K562 (cell line): ENCODE results near the gene PRRC2B. TPM values are rescaled to one million over a fixed set of nuclear protein-coding genes. Genes with fewer than 3 reads are reported as not detected.

Source experiments
- ATAC-seq: fragments of 200-7000 bp; cut with Tn5 transposase; 3 replicates; pipeline ENCODE4 v1.9.1; 2020; ENCODE audit warnings: moderate library complexity
- BruUV-seq: library from RNA; stranded (reverse); fragments of 400-500 nt; replicated peaks from 2 replicates; lab custom pipeline; 2021; lab: Mats Ljungman, UMichigan
- CTCF ChIA-PET: fragments of 300-600 bp; formaldehyde crosslinking; extraction: SDS; loops from one replicate; lab custom pipeline; 2021; ENCODE audit warnings: low intra/inter-chr PET ratio; lab: Yijun Ruan, JAX
- POLR2A ChIA-PET: fragments of 300-600, 350-650 bp; sonication (Branson Sonifier 250); formaldehyde crosslinking; extraction: SDS; loops from one replicate; lab custom pipeline; 2021; ENCODE audit warnings: antibody characterized with exemption, inconsistent platforms; lab: Yijun Ruan, JAX
- DNase-seq, 4 experiments: peaks; one replicate each; pipeline versions ENCODE4 v3.0.0 to v3.0.0-alpha.2; 2011 to 2018; ENCODE audit warnings: low spot score in 3 of 4, mixed read lengths in 3 of 4; ENCODE audit errors: extremely low read depth in 1 of 4
- FAIRE-seq: peaks from 2 replicates; lab custom pipeline; 2011; peaks lifted over from hg19 to GRCh38; lab: Jason Lieb, UNC
- H2AFZ ChIP-seq: 2 replicates; pipeline ENCODE4 v1.6.0; 2011; ENCODE audit warnings: low read depth, low read length, control low read depth, inconsistent platforms
- H3K27ac ChIP-seq: fragments of 200-600 bp; 3 replicates; pipeline ENCODE4 v1.8.0; 2011; ENCODE audit warnings: low read depth, mild to moderate bottlenecking, control low read depth, inconsistent platforms, low read length, moderate library complexity, mixed read lengths; ENCODE audit errors: extremely low read depth
- H3K27me3 ChIP-seq, 2 experiments: fragments of 300-600 bp in 1 of 2; 2 replicates in 1 of 2; 3 replicates in 1 of 2; pipeline versions ENCODE4 v1.6.0 to v1.8.0; 2011; ENCODE audit warnings: inconsistent platforms in 2 of 2, low read length in 2 of 2, mild to moderate bottlenecking in 1 of 2, mixed read lengths in 1 of 2, moderate library complexity in 1 of 2; ENCODE audit not compliant: control insufficient read depth in 2 of 2, insufficient read depth in 2 of 2
- H3K36me3 ChIP-seq: fragments of 300-600 bp; 3 replicates; pipeline ENCODE4 v1.8.0; 2011; ENCODE audit warnings: mild to moderate bottlenecking, low read length, inconsistent platforms; ENCODE audit not compliant: control insufficient read depth, insufficient read depth
- H3K4me1 ChIP-seq, 2 experiments: fragments of 200-600 bp in 1 of 2; replicated peaks in 1 of 2; 2 replicates in 1 of 2; 3 replicates in 1 of 2; pipeline versions ENCODE4 v1.5.1 to v1.8.0; 2011; ENCODE audit warnings: inconsistent platforms in 2 of 2, low read length in 2 of 2, mild to moderate bottlenecking in 1 of 2, mixed read lengths in 1 of 2, moderate library complexity in 1 of 2; ENCODE audit not compliant: control insufficient read depth in 2 of 2, insufficient read depth in 2 of 2
- H3K4me2 ChIP-seq: 2 replicates; pipeline ENCODE4 v1.6.1; 2011; ENCODE audit warnings: low read length, control low read depth, inconsistent platforms, mixed read lengths; ENCODE audit not compliant: insufficient read depth
- H3K4me3 ChIP-seq: fragments of 200-600 bp; sonication (generic), shearing (Covaris generic); 2 replicates; pipeline ENCODE4 v1.5.1; 2016; ENCODE audit warnings: control low read depth, inconsistent platforms
- H3K79me2 ChIP-seq: fragments of 200-600 bp; 3 replicates; pipeline ENCODE4 v1.8.0; 2011; ENCODE audit warnings: low read length, inconsistent platforms; ENCODE audit not compliant: control insufficient read depth, insufficient read depth
- H3K9ac ChIP-seq, 2 experiments: 2 replicates each; pipeline versions ENCODE4 v1.6.0 to v1.6.1; 2011; ENCODE audit warnings: low read depth in 2 of 2, low read length in 2 of 2, control low read depth in 1 of 2, inconsistent platforms in 1 of 2, mild to moderate bottlenecking in 1 of 2, mixed read lengths in 1 of 2; ENCODE audit not compliant: insufficient read depth in 1 of 2
- H3K9me1 ChIP-seq: one replicate; pipeline ENCODE4 v1.6.0; 2011; ENCODE audit warnings: inconsistent platforms, mild to moderate bottlenecking, low read length, moderate library complexity; ENCODE audit not compliant: control insufficient read depth, insufficient read depth
- H3K9me3 ChIP-seq: replicated peaks from 2 replicates; pipeline ENCODE4 v1.5.1; 2011; ENCODE audit warnings: low read depth, low read length, inconsistent platforms; ENCODE audit not compliant: control insufficient read depth, insufficient read depth
- H4K20me1 ChIP-seq: replicated peaks from 2 replicates; pipeline ENCODE4 v1.6.1; 2011; ENCODE audit warnings: low read length, inconsistent platforms, mixed read lengths; ENCODE audit not compliant: control insufficient read depth, insufficient read depth
- BMI1 ChIP-seq: fragments of 150-350 bp; IDR thresholded peaks from 2 replicates; pipeline ENCODE4 v1.6.1; 2014; ENCODE audit warnings: low read length
- HEY1 ChIP-seq: fragments of 250-450 bp; sonication (Bioruptor Pico); IDR thresholded peaks from 2 replicates; pipeline ENCODE4 v1.5.0; 2020; ENCODE audit warnings: mild to moderate bottlenecking, moderate library complexity, borderline replicate concordance
- MIER1 ChIP-seq: fragments of 450-650 bp; IDR thresholded peaks from 2 replicates; pipeline ENCODE4 v1.6.1; 2016; ENCODE audit warnings: antibody characterized with exemption, mild to moderate bottlenecking, low read depth
- NFE2 ChIP-seq: IDR thresholded peaks from 2 replicates; pipeline ENCODE4 v1.6.1; 2014; ENCODE audit warnings: antibody characterized with exemption, low read depth
- POLR2AphosphoS2 ChIP-seq: IDR thresholded peaks from 2 replicates; pipeline ENCODE4 v1.6.1; 2012; ENCODE audit warnings: low read length, improper control_type of control experiment
- POLR2G ChIP-seq: fragments of 200-400 bp; formaldehyde crosslinking; IDR thresholded peaks from 2 replicates; pipeline ENCODE4 v1.6.1; 2017; ENCODE audit warnings: low read depth, mild to moderate bottlenecking, antibody characterized with exemption, low read length, moderate library complexity
- RFX7 ChIP-seq: fragments of 250-450 bp; sonication (Bioruptor Pico); IDR thresholded peaks from 2 replicates; pipeline ENCODE4 v1.5.1; 2021; ENCODE audit warnings: mild to moderate bottlenecking
- ZBED1 ChIP-seq: IDR thresholded peaks from 2 replicates; pipeline ENCODE4 v1.6.1; 2014
- WGBS: fragments of 100-300 bp; shearing (Covaris generic); methylation state at CpG from one replicate; pipeline ENCODE4 v1.1.6; 2016; ENCODE audit warnings: low coverage, mixed read lengths; ENCODE audit not compliant: insufficient coverage; ENCODE audit errors: missing lambda C conversion rate; 5-methylcytosine and 5-hydroxymethylcytosine counted together
- in situ Hi-C: fragments of 300-500 bp; cut with MboI; formaldehyde crosslinking; loops from 4 replicates; pipeline ENCODE4 v1.15.0; 2018; ENCODE audit warnings: inconsistent platforms, mixed read lengths
- intact Hi-C: fragments of 100-400 bp; cut with micrococcal nuclease; formaldehyde crosslinking; loops from 2 replicates; pipeline ENCODE4 v1.14.2; 2022
- polyA plus RNA-seq, 8 experiments: library from polyadenylated mRNA; depleted of rRNA in 4 of 8; stranded (reverse) in 5 of 8; unstranded in 3 of 8; fragments of >200 nt; fragmentation: Nextera tagmentation in 2 of 8; fragmentation: Illumina TruSeq in 1 of 8; extraction: Ambion mirVana in 2 of 8; extraction: Trizol in 1 of 8; gene quantifications; 2 replicates each; pipeline versions ENCODE4 v1.2.1 to v1.2.3, GENCODE V29; 2011 to 2014; ENCODE audit warnings: inconsistent platforms in 1 of 8, missing spikeins in 1 of 8
- total RNA-seq, 7 experiments: library from RNA; depleted of rRNA in 6 of 7; stranded (reverse); fragments of >200 nt in 6 of 7; fragmentation: Illumina TruSeq in 2 of 7; extraction: Trizol in 2 of 7; gene quantifications; 2 replicates each; pipeline versions ENCODE4 v1.2.1 to v1.2.3, GENCODE V29; 2011 to 2021; ENCODE audit warnings: low replicate concordance in 1 of 7

The PRRC2B gene
- total and polyA plus RNA-seq, 9 of the 15 experiments (the other 6 are each of a cell fraction or from before 2014, with no cell fraction given) = 0.34 to 125 (median 30.9) TPM

DNA sequence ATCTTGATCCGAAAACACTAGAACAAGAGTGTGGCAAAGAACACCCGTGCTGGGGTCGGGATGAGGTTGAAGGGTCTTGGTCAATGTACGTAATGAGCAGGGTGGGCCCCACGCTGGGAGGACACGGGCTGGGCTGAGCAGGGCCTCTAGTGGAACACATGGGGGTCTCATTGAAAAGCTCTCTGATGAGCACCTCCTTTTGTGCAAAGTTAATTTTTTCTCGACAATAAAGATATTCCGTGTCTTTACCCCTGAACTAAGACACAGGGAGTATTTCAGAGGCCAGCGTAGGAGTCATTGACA lies 129.2 kb downstream of the PRRC2B start:
- DNase-seq (no peak), FAIRE-seq (no peak), ATAC-seq (no peak)
- H3K27me3 ChIP-seq = no peaks in the 10 kb centered on the region
- H3K4me2 ChIP-seq = no peak overlapping the region
- H3K9me1 ChIP-seq = no peaks in the 10 kb centered on the region
- no peaks in the 10 kb centered on the region for H3K9me3 ChIP-seq
- no TSS peak for BruUV-seq
- H3K79me2 ChIP-seq = no peaks in the 10 kb centered on the region
- H3K27ac ChIP-seq = no peak overlapping the region
- H3K4me1 ChIP-seq = peaks cover 0 to 17% of the 10 kb centered on the region in 2 experiments; a peak in 1 of 5 replicates
- intact Hi-C loops = no loop called here
- in situ Hi-C loops = no loop called here
- no peak for TF ChIP-seq RFX7 (CRISPR knock-in tag)
- no peak for TF ChIP-seq MIER1
- no peak for TF ChIP-seq NFE2
- no peak for TF ChIP-seq BMI1
- TF ChIP-seq POLR2G = 0 out of 2 replicates have a peak, but pooled peaks have one; percentile 8
- no peak for TF ChIP-seq HEY1
- 0 out of 2 replicates have a peak, but pooled peaks have one; percentile 13 for TF ChIP-seq POLR2AphosphoS2
- no peak for TF ChIP-seq ZBED1
- H3K4me3 ChIP-seq = no peak overlapping the region
- no peak overlapping the region for H2AFZ ChIP-seq
- ChIA-PET CTCF (no interaction called here), POLR2A (interaction anchor here (0.6 kb wide), 4 partner anchors 83 to 204 kb away, joined by 3 to 4 read pairs (median 3); no protein-coding TSS in a partner anchor)
- 88% methylated on average over 9 of the region's 9 CpGs for WGBS
- H3K36me3 ChIP-seq = peaks cover 92% of the 10 kb centered on the region; the same call in 2 of the 3 replicates
- no peak overlapping the region for H3K9ac ChIP-seq
- H4K20me1 ChIP-seq = no peaks in the 10 kb centered on the region; the same call in 1 of the 2 replicates
